SK-N-MC (cell line): Measurements from ENCODE around the gene WDR3.

Source experiments
- DNase-seq: peaks from one replicate; pipeline ENCODE4 v3.0.0-alpha.2; 2011; ENCODE audit warnings: low read depth, low spot score
- H3K27ac ChIP-seq: fragments of 200-600 bp; sonication (generic); 2 replicates; pipeline ENCODE4 v1.5.1; 2016; ENCODE audit warnings: mixed run types
- H3K36me3 ChIP-seq: fragments of 200-600 bp; sonication (generic); 2 replicates; pipeline ENCODE4 v1.6.1; 2017; ENCODE audit warnings: antibody characterized with exemption, low read length, mixed read lengths; ENCODE audit not compliant: insufficient read depth
- H3K4me3 ChIP-seq: fragments of 200-600 bp; sonication (generic); 2 replicates; pipeline ENCODE4 v1.5.1; 2016
- H3K9ac ChIP-seq: fragments of 200-600 bp; sonication (generic); 2 replicates; pipeline ENCODE4 v1.8.0; 2017; ENCODE audit warnings: mixed run types, mixed read lengths; ENCODE audit not compliant: insufficient read length
- H3K9me3 ChIP-seq: fragments of 200-600 bp; sonication (generic); 2 replicates; pipeline ENCODE4 v1.6.1; 2017; ENCODE audit warnings: low read depth, mild to moderate bottlenecking, antibody characterized with exemption, low read length, moderate library complexity, mixed read lengths
- EZH2 ChIP-seq: fragments of 200-600 bp; sonication (generic); IDR thresholded peaks from one replicate; pipeline ENCODE4 v1.6.1; 2017; ENCODE audit warnings: antibody characterized with exemption
- FOXP2 ChIP-seq: optimal IDR thresholded peaks from 2 replicates; pipeline ENCODE3; 2011; ENCODE audit warnings: mild to moderate bottlenecking, moderate library complexity; ENCODE audit not compliant: insufficient read depth; ENCODE audit errors: extremely low read length, control extremely low read depth
- POLR2AphosphoS5 ChIP-seq: IDR thresholded peaks from 2 replicates; pipeline ENCODE4 v1.6.1; 2012; ENCODE audit warnings: mild to moderate bottlenecking, low read depth, low read length, borderline replicate concordance

The WDR3 gene

GRCh38 chr1:117929343-117930172 is at the start of gene WDR3, which contains the start of gene GDAP2:
Gene WDR3 (plus strand): TSS chr1:117929739. CDS start chr1:117933320, 3,581 bp downstream.
Gene GDAP2 (minus strand): TSS chr1:117929621. CDS start chr1:117920357, 9,264 bp downstream.
- Histone ChIP-seq H3K36me3 (peaks cover 26% of the 10 kb centered on the region), H3K9me3 (no peaks in the 10 kb centered on the region), H3K27ac (no peak within 1 kb of the TSS), H3K4me3 (peak within 1 kb of the TSS; percentile 91), H3K9ac (peak within 1 kb of the TSS; percentile 91)
- TF ChIP-seq EZH2 (no peak), POLR2AphosphoS5 (peak; percentile 97), FOXP2 (no peak)
- peak; percentile 68 for DNase-seq

DNA sequence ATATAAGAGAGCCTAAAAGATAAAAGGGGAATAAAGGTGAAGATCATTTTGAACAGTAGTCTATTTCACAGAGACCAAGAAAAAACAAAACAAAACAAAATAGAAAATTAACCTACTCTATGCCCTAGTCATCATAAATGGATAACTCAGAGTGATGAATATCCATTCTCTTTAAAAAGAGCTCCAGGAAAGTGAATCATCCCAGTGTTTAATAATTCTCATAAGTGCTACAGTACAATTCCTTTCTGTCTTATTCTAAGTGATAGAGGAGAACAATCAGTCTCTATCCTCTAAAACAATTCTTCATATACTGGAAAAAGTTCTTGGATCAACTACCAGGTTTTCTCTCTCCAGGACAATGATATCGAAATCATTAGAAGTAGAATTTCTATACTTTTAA is 45.9 kb upstream of the WDR3 start:
- H3K36me3 ChIP-seq = no peaks in the 10 kb centered on the region
- TF ChIP-seq POLR2AphosphoS5 (no peak), FOXP2 (no peak), EZH2 (no peak)
- H3K4me3 ChIP-seq = no peak overlapping the region
- no peak overlapping the region for H3K9ac ChIP-seq
- no peak for DNase-seq
- H3K27ac ChIP-seq = no peak overlapping the region
- no peaks in the 10 kb centered on the region for H3K9me3 ChIP-seq

GRCh38 chr1:117886101-117886795 is 43.3 kb upstream of the WDR3 start:
- Histone ChIP-seq H3K9me3 (no peaks in the 10 kb centered on the region), H3K36me3 (no peaks in the 10 kb centered on the region), H3K27ac (no peak overlapping the region), H3K4me3 (no peak overlapping the region), H3K9ac (no peak overlapping the region)
- no peak for DNase-seq
- TF ChIP-seq FOXP2 = no peak
- no peak for TF ChIP-seq POLR2AphosphoS5
- TF ChIP-seq EZH2 = no peak

- H3K9ac ChIP-seq = no peak overlapping the region
- H3K27ac ChIP-seq = no peak overlapping the region
- no peaks in the 10 kb centered on the region; the same call in 1 of the 2 replicates for H3K36me3 ChIP-seq
- TF ChIP-seq FOXP2 (no peak), POLR2AphosphoS5 (no peak), EZH2 (no peak)
- DNase-seq = no peak
- H3K9me3 ChIP-seq = no peaks in the 10 kb centered on the region
- no peak overlapping the region for H3K4me3 ChIP-seq
These were observed 39.1 kb upstream of the WDR3 start for GRCh38 chr1:117890452-117890851.

DNA sequence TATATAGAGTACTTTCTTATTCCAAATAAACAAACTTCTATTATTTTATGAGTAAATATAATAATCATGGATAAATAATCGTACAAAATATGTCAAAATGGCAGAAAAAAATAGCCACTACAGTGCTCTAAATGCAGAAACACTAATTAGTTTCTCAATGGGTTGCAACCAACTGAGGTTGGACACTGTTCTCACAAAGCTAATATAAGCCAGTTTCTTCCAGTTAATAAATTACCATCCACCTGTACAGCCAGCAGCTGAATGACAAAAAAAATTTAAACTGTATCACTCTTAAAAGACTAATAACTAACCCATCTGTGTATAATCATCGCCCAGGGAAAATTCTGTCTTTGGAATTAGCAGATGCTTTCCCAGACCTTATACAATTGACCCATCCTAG is 37.0 kb upstream of the WDR3 start:
- DNase-seq = no peak
- no peak overlapping the region for H3K4me3 ChIP-seq
- peaks cover 8% of the 10 kb centered on the region; the same call in 1 of the 2 replicates for H3K36me3 ChIP-seq
- H3K9me3 ChIP-seq = no peaks in the 10 kb centered on the region
- no peak overlapping the region for H3K9ac ChIP-seq
- H3K27ac ChIP-seq = no peak overlapping the region
- TF ChIP-seq FOXP2 (no peak), POLR2AphosphoS5 (no peak), EZH2 (no peak)

DNA sequence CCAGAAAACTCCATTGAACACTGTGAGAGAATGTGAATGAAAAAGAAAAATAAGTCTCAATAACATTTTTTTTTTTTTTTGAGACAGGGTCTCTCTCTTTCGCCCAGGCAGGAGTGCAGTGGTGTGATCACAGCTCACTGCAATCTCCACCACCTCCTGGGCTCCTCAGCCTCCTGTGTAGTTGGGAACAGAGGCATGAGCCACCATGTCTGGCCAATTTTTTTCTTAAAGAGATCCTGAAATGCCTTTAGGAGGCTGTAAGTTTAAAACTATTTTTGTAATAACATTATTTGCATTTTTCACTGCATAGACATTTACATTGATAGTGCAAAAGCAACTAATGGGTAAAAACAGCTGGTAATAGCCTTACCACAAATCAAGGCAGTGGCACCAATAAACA is 35.5 kb upstream of the WDR3 start:
- Histone ChIP-seq H3K9ac (no peak overlapping the region), H3K9me3 (no peaks in the 10 kb centered on the region), H3K27ac (no peak overlapping the region), H3K36me3 (peaks cover 8% of the 10 kb centered on the region), H3K4me3 (no peak overlapping the region)
- TF ChIP-seq POLR2AphosphoS5 (no peak), FOXP2 (no peak), EZH2 (no peak)
- DNase-seq = no peak

DNA sequence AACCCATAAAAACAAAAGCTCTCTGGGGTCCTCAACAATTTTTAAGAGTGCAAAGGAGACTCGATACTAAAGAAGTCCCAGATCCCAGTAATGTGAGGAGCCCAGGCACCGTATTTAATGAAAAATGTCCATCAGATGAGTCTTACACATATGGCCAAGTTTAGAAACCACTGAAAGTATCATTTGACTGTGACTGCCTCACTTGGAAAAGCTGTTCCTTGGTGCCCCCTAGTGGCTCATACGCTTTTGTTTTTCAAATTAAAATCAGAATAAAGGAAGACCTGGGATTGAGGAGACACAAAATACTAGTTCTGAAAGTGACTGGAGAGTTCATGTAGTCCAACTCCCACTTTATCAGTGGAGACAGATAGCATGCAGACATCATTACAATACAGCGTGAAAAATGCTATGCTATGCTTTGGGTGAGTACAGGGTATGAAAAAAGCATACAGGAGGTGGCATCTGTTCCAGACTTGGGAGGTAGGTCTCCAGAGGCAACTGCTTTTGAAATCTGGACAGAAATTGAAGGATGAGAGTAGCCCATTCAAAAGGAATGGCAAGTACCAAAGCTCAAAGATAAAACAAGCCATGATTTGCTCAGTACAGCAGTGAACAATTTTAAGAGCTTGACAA is 33.9 kb upstream of the WDR3 start:
- Histone ChIP-seq H3K4me3 (no peak overlapping the region), H3K9me3 (no peaks in the 10 kb centered on the region), H3K36me3 (peaks cover 8% of the 10 kb centered on the region), H3K9ac (no peak overlapping the region), H3K27ac (no peak overlapping the region)
- peak; percentile 22 for DNase-seq
- TF ChIP-seq EZH2 (no peak), FOXP2 (no peak), POLR2AphosphoS5 (no peak)

DNA sequence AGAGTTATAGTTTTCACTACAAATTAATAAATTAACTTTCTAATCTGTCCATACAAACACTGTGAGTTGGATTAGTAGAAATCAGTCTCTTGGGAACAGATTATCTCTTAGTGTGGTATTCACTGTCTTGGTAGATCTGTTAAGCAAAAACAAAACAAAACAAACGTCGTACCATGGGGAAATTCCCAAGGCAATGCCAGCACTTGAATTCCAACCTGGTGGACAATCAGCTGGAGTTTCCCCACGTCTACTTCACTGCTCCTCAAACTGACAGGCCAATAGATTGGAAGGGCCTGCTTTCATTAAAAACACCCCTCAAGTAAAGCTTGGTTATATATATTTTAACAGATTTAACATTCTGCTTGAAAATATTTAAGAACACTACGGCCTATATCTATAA is 32.0 kb upstream of the WDR3 start:
- Histone ChIP-seq H3K9ac (no peak overlapping the region), H3K36me3 (peaks cover 8% of the 10 kb centered on the region), H3K9me3 (no peaks in the 10 kb centered on the region), H3K4me3 (no peak overlapping the region), H3K27ac (no peak overlapping the region)
- TF ChIP-seq EZH2 (no peak), POLR2AphosphoS5 (no peak), FOXP2 (no peak)
- no peak for DNase-seq
